B cell (primary cell): ENCODE data around the gene BCL2L13. TPM values are rescaled to one million over a fixed set of nuclear protein-coding genes. Genes with fewer than 3 reads are reported as not detected.

Source experiments
- ATAC-seq: fragments of 200-7000 bp; cut with Tn5 transposase; one replicate; pipeline ENCODE4 v1.10.0; 2021; ENCODE audit warnings: low read depth, mild to moderate bottlenecking, moderate number of reproducible peaks, moderate library complexity
- CTCF ChIA-PET: fragments of 350-600 bp; sonication (Branson Sonifier 250); formaldehyde crosslinking; loops from one replicate; lab custom pipeline; 2021; ENCODE audit warnings: antibody characterized with exemption, inconsistent platforms; lab: Charles Lee
- POLR2A ChIA-PET: fragments of 350-600 bp; sonication (Branson Sonifier 250); formaldehyde crosslinking; loops from one replicate; lab custom pipeline; 2021; ENCODE audit warnings: antibody characterized with exemption; lab: Charles Lee
- DNase-seq: peaks from one replicate; pipeline ENCODE4 v3.0.0; 2013
- H2AFZ ChIP-seq: 2 replicates; pipeline ENCODE4 v1.6.1; 2012; ENCODE audit warnings: mild to moderate bottlenecking, low read depth, low read length; ENCODE audit not compliant: insufficient read depth, poor library complexity, severe bottlenecking
- H3K27ac ChIP-seq, 2 donors: 1 replicate in 1 of 2; 2 replicates in 1 of 2; pipeline ENCODE4 v1.5.1; 2012 to 2013; ENCODE audit warnings: low read length in 2 of 2, mild to moderate bottlenecking in 2 of 2, moderate library complexity in 1 of 2
- H3K27me3 ChIP-seq, 4 experiments: fragments of 200-600 bp in 1 of 4; sonication (generic) in 1 of 4; replicated peaks in 1 of 4; 1 replicate in 2 of 4; 2 replicates in 2 of 4; pipeline versions ENCODE4 v1.6.1 to v1.7.0; 2013 to 2016; ENCODE audit warnings: low read length in 3 of 4, mild to moderate bottlenecking in 2 of 4, mixed read lengths in 1 of 4, moderate library complexity in 1 of 4; ENCODE audit not compliant: insufficient read depth in 4 of 4, control insufficient read depth in 3 of 4; ENCODE audit errors: control extremely low read depth in 1 of 4
- H3K36me3 ChIP-seq, 2 experiments: replicated peaks in 1 of 2; 1 replicate in 1 of 2; 2 replicates in 1 of 2; pipeline versions ENCODE4 v1.6.1 to v1.7.1; 2013; ENCODE audit warnings: low read length in 1 of 2; ENCODE audit not compliant: insufficient read depth in 2 of 2, control insufficient read depth in 1 of 2; ENCODE audit errors: control extremely low read depth in 1 of 2, extremely low read depth in 1 of 2
- H3K4me1 ChIP-seq, 2 donors: fragments of 200-600 bp in 1 of 2; sonication (generic) in 1 of 2; 1 replicate in 1 of 2; 2 replicates in 1 of 2; pipeline versions ENCODE4 v1.5.1 to v1.6.1; 2013 to 2017; ENCODE audit warnings: low read length in 2 of 2; ENCODE audit not compliant: control insufficient read depth in 2 of 2, insufficient read depth in 2 of 2
- H3K4me2 ChIP-seq: replicated peaks from 2 replicates; pipeline ENCODE3; 2012; ENCODE audit warnings: mild to moderate bottlenecking, low read depth, low read length; ENCODE audit not compliant: poor library complexity, severe bottlenecking
- H3K4me3 ChIP-seq, 5 experiments: fragments of 200-600 bp in 1 of 5; sonication (generic) in 1 of 5; 1 replicate in 3 of 5; 2 replicates in 2 of 5; pipeline versions ENCODE4 v1.5.1 to v1.7.0; 2011 to 2016; ENCODE audit warnings: low read length in 4 of 5, mild to moderate bottlenecking in 4 of 5, low read depth in 2 of 5, control low read depth in 1 of 5, moderate library complexity in 1 of 5; ENCODE audit not compliant: insufficient read depth in 1 of 5; ENCODE audit errors: control extremely low read depth in 1 of 5, extremely low read depth in 1 of 5
- H3K79me2 ChIP-seq: fragments of 200-600 bp; sonication (generic); one replicate; pipeline ENCODE4 v1.6.0; 2016; ENCODE audit warnings: low read length; ENCODE audit not compliant: control insufficient read depth, insufficient read depth
- H3K9ac ChIP-seq: fragments of 200-600 bp; sonication (generic); 2 replicates; pipeline ENCODE4 v1.6.1; 2017; ENCODE audit warnings: mild to moderate bottlenecking, low read length, moderate library complexity
- H3K9me3 ChIP-seq, 3 donors: one replicate each; pipeline versions ENCODE4 v1.6.1 to v1.7.1; 2013; ENCODE audit warnings: low read length in 2 of 3; ENCODE audit not compliant: control insufficient read depth in 2 of 3, insufficient read depth in 1 of 3; ENCODE audit errors: control extremely low read depth in 1 of 3
- H4K20me1 ChIP-seq: 2 replicates; pipeline ENCODE4 v1.6.0; 2012; ENCODE audit warnings: mild to moderate bottlenecking, low read length; ENCODE audit not compliant: insufficient read depth, control insufficient read depth, poor library complexity, severe bottlenecking
- H3K27ac Mint-ChIP-seq: one replicate; pipeline ENCODE4 v1.8.0; 2021; ENCODE audit warnings: mixed read lengths
- H3K27me3 Mint-ChIP-seq: one replicate; pipeline ENCODE4 v1.8.0; 2021; ENCODE audit warnings: mixed read lengths
- H3K4me1 Mint-ChIP-seq: one replicate; pipeline ENCODE4 v1.8.0; 2021; ENCODE audit warnings: mixed read lengths
- H3K4me3 Mint-ChIP-seq: one replicate; pipeline ENCODE4 v1.8.0; 2021; ENCODE audit warnings: mixed read lengths
- H3K9me3 Mint-ChIP-seq: one replicate; pipeline ENCODE4 v1.8.0; 2022; ENCODE audit warnings: mixed read lengths; ENCODE audit not compliant: insufficient read depth
- EZH2 ChIP-seq: IDR thresholded peaks from 2 replicates; pipeline ENCODE4 v1.6.1; 2012; ENCODE audit warnings: borderline replicate concordance, low read depth, mild to moderate bottlenecking, moderate library complexity, low read length; ENCODE audit not compliant: insufficient read depth, poor library complexity, severe bottlenecking
- WGBS: methylation state at CpG from one replicate; pipeline ENCODE4 v1.1.5; 2013; ENCODE audit warnings: missing lambda C conversion rate; ENCODE audit not compliant: insufficient coverage; 5-methylcytosine and 5-hydroxymethylcytosine counted together
- intact Hi-C: fragments of 100-400 bp; cut with micrococcal nuclease; formaldehyde crosslinking; loops from one replicate; pipeline ENCODE4 v1.10.0; 2022
- polyA plus RNA-seq: library from polyadenylated mRNA; depleted of rRNA; stranded (reverse); fragments of >200 nt; gene quantifications from 2 replicates; pipeline ENCODE4 v1.2.3, GENCODE V29; 2012
- total RNA-seq, 2 donors: library from RNA; stranded (reverse); fragments of 120-200 nt in 1 of 2; gene quantifications; 1 replicate in 1 of 2; 2 replicates in 1 of 2; pipeline versions ENCODE4 v1.2.3 to v1.2.4, GENCODE V29; 2013 to 2022
- TF ChIP-seq, protein P1 (sequence below): fragments of 200-600 bp; IDR thresholded peaks from one replicate; pipeline ENCODE4 v1.8.0; 2022; ENCODE audit warnings: antibody characterized with exemption, mild to moderate bottlenecking

The BCL2L13 gene
- total and polyA plus RNA-seq, 2 donors (not counting 1 experiment from before 2014, with no cell fraction given) = 19.2 to 29.9 TPM

DNA sequence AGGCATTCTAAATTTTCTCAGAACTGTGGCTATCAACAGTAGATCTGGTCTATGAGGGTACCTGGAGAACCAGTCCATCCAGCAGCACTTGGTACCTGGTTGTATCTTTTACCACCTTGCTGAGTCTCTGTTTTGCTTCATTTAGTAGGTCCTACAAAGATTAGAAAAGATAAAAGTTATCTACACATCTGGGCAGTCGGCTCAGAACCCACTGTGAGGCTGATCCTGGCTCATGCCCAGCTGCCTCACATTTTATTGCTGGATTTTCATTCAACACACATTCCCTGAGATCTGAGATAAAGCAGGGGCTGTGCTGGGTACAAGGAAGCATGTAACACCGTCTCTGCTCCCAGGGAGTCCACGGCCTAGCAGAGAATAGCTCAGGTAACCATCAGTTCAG, 37.5 kb upstream of the BCL2L13 start:
- H3K4me2 ChIP-seq = no peak overlapping the region
- H3K4me3 Mint-ChIP-seq = no peak overlapping the region

DNA sequence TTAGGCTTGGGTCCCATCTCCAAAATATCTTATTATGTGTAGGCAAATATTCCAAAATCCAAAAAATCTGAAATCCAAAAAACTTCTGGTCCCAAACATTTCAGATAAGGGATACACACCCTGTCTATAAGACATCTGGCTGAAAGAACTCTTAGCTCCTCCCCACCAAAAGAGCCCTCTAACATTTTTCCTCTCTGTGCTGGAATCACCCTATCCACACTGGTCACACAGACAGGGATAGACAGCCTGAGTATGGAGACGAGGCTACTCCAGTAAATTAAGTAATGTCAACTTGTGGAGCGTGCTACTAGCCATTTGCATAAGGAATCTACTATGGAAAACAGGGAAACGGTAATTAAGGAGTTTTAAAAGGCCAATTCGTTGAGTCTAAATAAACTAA, 34.9 kb upstream of the BCL2L13 start:
- Histone ChIP-seq H3K9me3 (no peaks in the 10 kb centered on the region), H3K9ac (no peak overlapping the region), H3K36me3 (peaks cover 1 to 49% of the 10 kb centered on the region in 2 experiments), H4K20me1 (peaks cover 63% of the 10 kb centered on the region), H3K27me3 (no peaks in the 10 kb centered on the region), H3K4me3 (no peak overlapping the region), H3K79me2 (peaks cover 21% of the 10 kb centered on the region), H3K4me2 (no peak overlapping the region), H3K27ac (no peak overlapping the region), H2AFZ (no peak overlapping the region), H3K4me1 (no peaks in the 10 kb centered on the region)
- Mint-ChIP-seq H3K4me3 (no peak overlapping the region), H3K27me3 (no peaks in the 10 kb centered on the region), H3K27ac (no peak overlapping the region), H3K4me1 (no peaks in the 10 kb centered on the region), H3K9me3 (no peaks in the 10 kb centered on the region)
- 100% methylated on average over 2 of the region's 4 CpGs for WGBS
- DNase-seq (no peak), ATAC-seq (no peak)
- ChIA-PET CTCF (no interaction called here), POLR2A (no interaction called here)
- TF ChIP-seq, protein P1, sequence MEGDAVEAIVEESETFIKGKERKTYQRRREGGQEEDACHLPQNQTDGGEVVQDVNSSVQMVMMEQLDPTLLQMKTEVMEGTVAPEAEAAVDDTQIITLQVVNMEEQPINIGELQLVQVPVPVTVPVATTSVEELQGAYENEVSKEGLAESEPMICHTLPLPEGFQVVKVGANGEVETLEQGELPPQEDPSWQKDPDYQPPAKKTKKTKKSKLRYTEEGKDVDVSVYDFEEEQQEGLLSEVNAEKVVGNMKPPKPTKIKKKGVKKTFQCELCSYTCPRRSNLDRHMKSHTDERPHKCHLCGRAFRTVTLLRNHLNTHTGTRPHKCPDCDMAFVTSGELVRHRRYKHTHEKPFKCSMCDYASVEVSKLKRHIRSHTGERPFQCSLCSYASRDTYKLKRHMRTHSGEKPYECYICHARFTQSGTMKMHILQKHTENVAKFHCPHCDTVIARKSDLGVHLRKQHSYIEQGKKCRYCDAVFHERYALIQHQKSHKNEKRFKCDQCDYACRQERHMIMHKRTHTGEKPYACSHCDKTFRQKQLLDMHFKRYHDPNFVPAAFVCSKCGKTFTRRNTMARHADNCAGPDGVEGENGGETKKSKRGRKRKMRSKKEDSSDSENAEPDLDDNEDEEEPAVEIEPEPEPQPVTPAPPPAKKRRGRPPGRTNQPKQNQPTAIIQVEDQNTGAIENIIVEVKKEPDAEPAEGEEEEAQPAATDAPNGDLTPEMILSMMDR = no peak
- no peak for TF ChIP-seq EZH2
- intact Hi-C loops = no loop called here

More for the DNA sequence above, 37.5 kb upstream of the BCL2L13 start:
- H3K9me3 ChIP-seq = peaks cover 0 to 5% (median 4%) of the 10 kb centered on the region in 3 donors
- Mint-ChIP-seq H3K9me3 (no peaks in the 10 kb centered on the region), H3K27ac (no peak overlapping the region), H3K4me1 (peaks cover 7% of the 10 kb centered on the region), H3K27me3 (no peaks in the 10 kb centered on the region)
- no peaks in the 10 kb centered on the region for H3K27me3 ChIP-seq
- 80% methylated on average over 2 of the region's 3 CpGs for WGBS
- H4K20me1 ChIP-seq = peaks cover 58% of the 10 kb centered on the region
- TF ChIP-seq, protein P1 = no peak
- no peak for TF ChIP-seq EZH2
- no peak overlapping the region for H2AFZ ChIP-seq
- peaks cover 12% of the 10 kb centered on the region for H3K79me2 ChIP-seq
- CTCF ChIA-PET = no interaction called here
- intact Hi-C loops = no loop called here
- H3K4me1 ChIP-seq = peaks cover 0 to 2% of the 10 kb centered on the region in 2 donors
- H3K4me3 ChIP-seq = no peak overlapping the region
- H3K27ac ChIP-seq = no peak overlapping the region
- H3K36me3 ChIP-seq = peaks cover 3 to 63% of the 10 kb centered on the region in 2 experiments
- no peak overlapping the region for H3K9ac ChIP-seq
- ATAC-seq = no peak
- POLR2A ChIA-PET = no interaction called here
- no peak for DNase-seq
